Activated naive CD4-positive, alpha-beta T cell treated with anti-CD3 and anti-CD28 coated beads, Interleukin-2, amount 50 U/mL, for 24 hours (primary cell): ENCODE data around the gene FAM193A.
"Not testable (repeated sequence)": the region's sequence is repeated elsewhere in the genome, so short reads cannot be mapped to it uniquely, and the experiment has no call there.

ENCODE experiments used
- H3K27ac Mint-ChIP-seq: one replicate; pipeline ENCODE4 v1.8.0; 2021; ENCODE audit warnings: mild to moderate bottlenecking, mixed read lengths
- H3K27me3 Mint-ChIP-seq: one replicate; pipeline ENCODE4 v1.8.0; 2021; ENCODE audit warnings: mixed read lengths
- H3K36me3 Mint-ChIP-seq: one replicate; pipeline ENCODE4 v1.8.0; 2021; ENCODE audit warnings: mixed read lengths
- H3K4me1 Mint-ChIP-seq: one replicate; pipeline ENCODE4 v1.8.0; 2021; ENCODE audit warnings: mixed read lengths
- H3K4me3 Mint-ChIP-seq: one replicate; pipeline ENCODE4 v1.8.0; 2021; ENCODE audit warnings: mild to moderate bottlenecking, mixed read lengths
- H3K9me3 Mint-ChIP-seq: one replicate; pipeline ENCODE4 v1.8.0; 2021; ENCODE audit warnings: mixed read lengths

The FAM193A gene

DNA sequence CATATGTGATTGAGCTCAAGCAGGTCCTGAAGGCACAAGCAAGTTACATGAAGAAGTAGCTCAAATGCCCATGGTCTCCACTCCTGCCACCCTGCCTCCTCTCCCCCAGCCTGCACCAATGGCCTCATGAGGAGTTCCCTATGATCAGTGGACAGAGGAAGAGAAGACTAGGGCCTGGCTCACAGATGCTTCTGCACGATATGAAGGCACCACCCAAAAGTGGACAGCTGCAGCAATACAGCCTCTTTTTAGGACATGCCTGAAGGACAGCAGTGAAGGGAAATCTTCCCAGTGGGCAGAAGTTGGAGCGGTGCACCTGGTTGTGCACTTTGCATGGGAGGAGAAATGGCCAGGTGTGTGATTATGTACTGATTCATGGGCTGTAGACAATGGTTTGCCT lies 201.8 kb downstream of the FAM193A start:
- Mint-ChIP-seq H3K27ac (peak overlapping the region; percentile 7), H3K36me3 (peaks cover 12% of the 10 kb centered on the region)
- not testable (repeated sequence) for H3K4me3 Mint-ChIP-seq, H3K27me3 Mint-ChIP-seq, H3K4me1 Mint-ChIP-seq, H3K9me3 Mint-ChIP-seq

DNA sequence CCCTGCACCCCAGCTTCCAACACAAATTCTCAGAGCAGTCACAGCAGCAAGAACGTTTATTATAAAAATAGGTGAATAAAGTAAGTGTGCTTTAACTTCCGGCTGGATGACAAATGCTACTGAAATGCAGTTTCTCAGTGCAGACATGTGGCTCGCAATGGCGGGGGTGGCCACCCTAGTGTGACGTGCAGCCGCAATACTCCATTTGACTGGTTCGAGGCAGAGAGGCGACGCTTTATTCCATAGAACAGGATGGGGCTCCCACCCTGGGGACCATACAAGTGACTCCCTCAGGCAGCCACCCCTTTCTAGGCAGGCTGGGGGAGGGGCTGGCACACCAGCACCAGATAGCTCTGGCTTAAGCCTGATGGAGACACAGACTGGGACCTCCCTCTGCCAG lies 205.2 kb downstream of the FAM193A start:
- Mint-ChIP-seq H3K9me3 (no peaks in the 10 kb centered on the region), H3K4me1 (peaks cover 23% of the 10 kb centered on the region), H3K27me3 (no peaks in the 10 kb centered on the region), H3K4me3 (no peak overlapping the region), H3K27ac (peak overlapping the region; percentile 47), H3K36me3 (peaks cover 15% of the 10 kb centered on the region)

DNA sequence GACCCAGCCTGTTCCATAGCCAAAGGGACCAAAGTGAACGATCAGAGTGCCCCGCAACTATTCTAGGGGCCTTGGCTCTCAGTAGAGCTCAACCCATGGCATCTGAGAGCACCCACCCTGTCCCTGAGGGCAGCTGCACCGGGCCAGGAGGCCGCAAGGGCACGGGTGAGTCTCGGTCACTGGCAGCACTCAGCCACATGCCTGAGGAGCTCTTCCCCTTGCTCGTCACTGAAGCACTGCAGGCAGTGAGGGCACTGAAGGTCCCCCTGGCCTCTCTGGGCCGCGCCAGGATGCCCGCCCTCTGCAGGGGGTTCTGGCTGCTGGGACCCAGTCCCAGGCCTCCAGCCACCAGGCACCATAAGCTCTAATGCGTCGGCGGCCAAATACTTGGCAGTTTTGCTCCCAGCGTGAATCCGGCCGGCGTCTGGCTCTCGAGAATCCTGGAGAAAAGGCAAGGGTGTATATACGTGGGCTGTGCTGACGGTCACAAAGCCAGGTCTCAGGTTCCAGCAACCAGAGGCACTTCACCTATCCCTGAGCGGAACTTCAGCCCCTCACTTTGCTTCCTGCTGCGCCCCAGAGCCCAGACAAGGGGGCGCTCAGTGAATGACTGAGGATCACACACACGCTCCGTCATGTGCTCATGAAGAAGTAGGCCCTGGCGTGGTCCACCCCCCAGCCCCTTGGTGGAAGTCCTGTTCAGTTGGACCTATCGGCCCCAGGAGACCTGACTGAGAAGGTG lies 205.8 kb downstream of the FAM193A start:
- H3K4me1 Mint-ChIP-seq, result peaks cover 29% of the 10 kb centered on the region
- H3K9me3 Mint-ChIP-seq, result no peaks in the 10 kb centered on the region
- H3K36me3 Mint-ChIP-seq, result peaks cover 16% of the 10 kb centered on the region
- no peak overlapping the region for H3K4me3 Mint-ChIP-seq
- no peak overlapping the region for H3K27ac Mint-ChIP-seq
- H3K27me3 Mint-ChIP-seq, result no peaks in the 10 kb centered on the region

DNA sequence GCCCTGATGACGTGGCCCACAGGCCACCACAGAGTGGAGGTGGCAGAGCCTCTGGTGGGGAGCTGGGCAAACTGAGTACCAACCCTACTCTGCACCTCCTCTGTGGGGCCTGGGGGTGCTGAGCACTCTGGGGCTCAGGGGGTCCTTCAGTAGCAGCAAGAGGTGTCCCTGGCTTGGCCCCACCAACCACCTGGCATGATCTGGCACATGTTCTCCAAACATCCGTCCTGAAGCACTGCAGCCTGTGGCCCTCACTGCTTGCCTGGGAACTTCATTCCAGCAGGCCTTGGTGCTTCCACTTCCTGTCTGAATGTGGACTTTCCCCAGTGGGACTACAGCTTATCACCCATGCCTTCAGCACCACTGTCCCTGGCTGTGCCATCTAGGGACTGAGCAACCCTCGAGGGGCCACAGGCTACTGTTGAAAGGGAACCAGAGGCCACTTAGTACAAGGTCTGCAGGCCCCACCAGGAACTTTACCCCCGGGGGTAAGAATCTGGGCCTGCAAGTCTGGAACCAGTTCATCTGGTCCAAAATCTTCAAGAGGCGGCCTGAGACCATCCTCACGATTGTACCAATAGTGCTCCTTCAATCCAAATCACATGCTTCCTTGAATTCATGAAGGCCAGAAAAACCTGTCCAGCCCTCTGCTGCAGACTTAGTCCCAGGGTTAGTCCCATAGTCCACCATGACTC lies 206.5 kb downstream of the FAM193A start:
- H3K27ac Mint-ChIP-seq, result peak overlapping the region; percentile 76
- H3K4me3 Mint-ChIP-seq, result no peak overlapping the region
- H3K9me3 Mint-ChIP-seq, result no peaks in the 10 kb centered on the region
- H3K4me1 Mint-ChIP-seq, result peaks cover 36% of the 10 kb centered on the region
- no peaks in the 10 kb centered on the region for H3K27me3 Mint-ChIP-seq
- H3K36me3 Mint-ChIP-seq, result peaks cover 21% of the 10 kb centered on the region

DNA sequence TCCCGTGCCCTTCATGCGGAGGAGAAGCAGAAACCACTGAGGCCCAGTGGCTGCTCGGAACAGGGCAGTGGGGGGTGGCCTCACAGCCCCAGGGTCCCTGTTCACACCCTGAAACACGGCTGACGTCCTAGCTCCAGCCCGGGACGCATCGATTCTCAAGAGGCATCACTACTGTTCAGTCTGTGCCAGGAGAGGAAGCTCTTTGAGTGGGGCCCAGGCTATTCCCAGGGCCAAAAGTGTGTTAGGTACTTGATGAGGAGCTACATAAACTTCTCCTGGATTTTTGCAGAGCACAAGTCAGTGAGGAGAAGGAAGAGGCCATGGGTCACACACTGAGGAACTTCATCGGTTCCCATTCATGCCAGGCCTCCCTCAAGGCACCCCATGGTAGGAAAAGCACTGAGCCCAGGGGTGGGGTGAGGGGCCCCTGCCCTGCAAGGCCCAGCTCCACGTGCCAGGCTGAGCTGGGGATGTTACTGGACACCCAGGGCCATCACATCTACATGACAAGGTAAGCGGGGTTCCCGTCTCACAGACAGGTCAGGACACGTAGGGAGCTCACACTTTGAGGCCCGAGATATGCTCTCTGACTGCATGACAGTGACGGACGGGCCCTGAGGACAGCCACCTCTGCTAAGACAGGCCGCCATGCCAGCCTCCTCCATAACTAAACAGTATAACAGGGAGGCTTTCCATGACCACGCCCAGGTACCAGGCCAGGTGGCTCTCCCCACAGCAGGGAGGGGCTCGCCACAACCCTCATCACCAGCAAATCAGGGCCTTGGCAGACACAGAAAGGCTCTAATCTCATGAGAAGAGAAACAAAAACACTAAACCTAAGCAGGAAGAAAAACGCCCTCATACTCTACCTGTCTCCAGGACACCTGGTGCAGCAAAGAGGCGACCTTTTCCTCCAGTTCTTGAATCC lies 207.3 kb downstream of the FAM193A start:
- Mint-ChIP-seq H3K4me1 (peaks cover 36% of the 10 kb centered on the region), H3K36me3 (peaks cover 21% of the 10 kb centered on the region), H3K4me3 (peak overlapping the region; percentile 19)

DNA sequence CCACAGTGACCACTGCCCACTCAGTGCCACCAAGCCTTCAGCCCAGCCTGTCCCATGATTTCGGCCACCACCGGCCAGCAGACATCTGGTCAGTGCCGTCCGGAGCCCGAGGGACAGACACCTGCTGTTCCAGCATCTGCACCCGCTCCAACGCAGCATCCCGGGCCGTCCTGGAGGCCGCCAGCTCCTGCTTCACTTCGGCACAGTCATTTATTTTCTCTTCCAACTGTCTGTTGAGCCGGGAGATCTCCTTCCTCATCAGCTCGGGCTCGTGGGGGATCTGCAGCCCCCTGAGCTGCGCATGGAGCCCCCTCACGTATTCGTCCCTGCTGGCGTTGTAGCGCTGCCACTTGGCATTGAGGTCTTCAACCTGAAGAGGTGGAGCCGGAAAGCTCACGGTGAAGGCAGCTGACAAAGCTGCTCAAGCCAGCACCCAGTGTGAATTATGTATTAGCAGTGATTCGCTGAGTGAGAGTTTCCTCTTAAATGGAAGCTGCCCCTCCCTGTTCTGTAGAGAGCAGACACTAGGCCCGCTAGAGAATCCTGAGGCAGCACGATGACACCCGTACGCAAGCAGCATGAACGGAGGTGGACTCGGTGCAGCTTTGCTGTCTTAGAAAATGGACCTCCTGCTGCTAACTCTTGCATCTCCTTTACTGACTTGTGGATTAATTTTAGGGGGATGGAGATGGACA lies 208.3 kb downstream of the FAM193A start:
- peaks cover 45% of the 10 kb centered on the region for H3K4me1 Mint-ChIP-seq

More for the DNA sequence above, 207.3 kb downstream of the FAM193A start:
- Mint-ChIP-seq H3K27ac (peak overlapping the region; percentile 76), H3K9me3 (no peaks in the 10 kb centered on the region), H3K27me3 (no peaks in the 10 kb centered on the region)

DNA sequence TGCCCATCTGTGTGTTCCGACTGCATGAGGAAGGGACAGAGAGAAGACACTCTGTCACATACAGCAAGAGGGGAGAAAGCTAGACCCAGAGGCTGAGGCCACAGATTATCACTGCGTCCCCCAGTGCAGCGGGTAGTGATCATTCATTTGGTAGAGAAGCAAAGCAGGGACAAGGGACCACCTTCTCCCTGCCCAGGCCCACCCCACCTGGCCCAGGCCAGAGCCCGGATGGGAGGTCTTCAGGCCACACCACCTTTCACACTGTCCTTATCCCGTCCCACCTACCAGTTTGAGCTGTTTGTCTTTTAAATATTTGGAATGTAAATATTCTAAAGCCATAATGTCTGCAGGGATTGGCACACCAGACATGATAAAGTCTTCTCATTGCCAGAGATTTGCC lies 209.1 kb downstream of the FAM193A start:
- Mint-ChIP-seq H3K9me3 (no peaks in the 10 kb centered on the region), H3K27me3 (no peaks in the 10 kb centered on the region), H3K36me3 (peaks cover 21% of the 10 kb centered on the region), H3K27ac (peak overlapping the region; percentile 88), H3K4me3 (peak overlapping the region; percentile 78), H3K4me1 (peaks cover 45% of the 10 kb centered on the region)

More for the DNA sequence above, 208.3 kb downstream of the FAM193A start:
- Mint-ChIP-seq H3K27me3 (no peaks in the 10 kb centered on the region), H3K4me3 (peak overlapping the region; percentile 78), H3K9me3 (no peaks in the 10 kb centered on the region), H3K27ac (peak overlapping the region; percentile 88), H3K36me3 (peaks cover 21% of the 10 kb centered on the region)

DNA sequence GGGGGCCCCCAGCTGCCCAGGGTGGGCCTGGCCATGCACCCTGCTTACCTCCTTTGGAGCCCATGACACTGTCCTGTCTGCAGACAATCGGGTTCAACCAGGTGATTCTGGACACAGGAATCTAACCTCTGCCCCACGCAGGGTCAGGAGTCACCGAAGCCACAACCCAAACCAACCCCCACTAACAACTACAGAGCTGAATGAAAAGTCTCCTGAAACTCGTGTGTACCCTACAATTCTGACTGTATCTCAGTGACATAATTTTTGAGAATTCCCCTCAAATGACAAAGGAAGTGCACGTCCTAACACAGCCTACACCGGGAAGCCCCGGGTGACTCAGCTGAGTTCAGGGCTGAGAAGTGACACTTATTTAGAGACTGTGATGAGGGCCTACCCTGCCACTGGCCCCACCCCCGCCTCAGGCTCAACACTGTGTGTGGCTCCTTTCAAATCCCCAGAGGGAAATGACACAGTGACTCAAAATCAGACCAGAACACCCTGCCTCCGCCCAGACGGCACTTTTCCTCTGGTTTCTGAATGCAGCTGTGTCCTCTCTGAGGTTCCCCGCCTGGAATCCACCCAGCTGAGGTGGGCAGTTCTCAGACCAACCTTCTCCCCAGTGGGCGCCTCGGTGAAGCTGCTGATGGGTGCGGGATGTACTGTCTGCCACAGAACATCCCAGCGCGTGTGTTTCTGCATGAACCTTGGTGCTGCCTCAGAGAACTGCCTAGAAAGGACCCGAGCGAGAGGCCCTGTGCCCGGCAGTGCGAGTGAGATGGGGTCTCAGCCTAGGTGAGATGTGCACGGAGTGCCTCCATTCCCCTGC lies 209.7 kb downstream of the FAM193A start:
- H3K9me3 Mint-ChIP-seq, result no peaks in the 10 kb centered on the region
- no peaks in the 10 kb centered on the region for H3K27me3 Mint-ChIP-seq
- peaks cover 21% of the 10 kb centered on the region for H3K36me3 Mint-ChIP-seq
- peak overlapping the region; percentile 78 for H3K4me3 Mint-ChIP-seq
- peaks cover 45% of the 10 kb centered on the region for H3K4me1 Mint-ChIP-seq
- peak overlapping the region; percentile 88 for H3K27ac Mint-ChIP-seq

DNA sequence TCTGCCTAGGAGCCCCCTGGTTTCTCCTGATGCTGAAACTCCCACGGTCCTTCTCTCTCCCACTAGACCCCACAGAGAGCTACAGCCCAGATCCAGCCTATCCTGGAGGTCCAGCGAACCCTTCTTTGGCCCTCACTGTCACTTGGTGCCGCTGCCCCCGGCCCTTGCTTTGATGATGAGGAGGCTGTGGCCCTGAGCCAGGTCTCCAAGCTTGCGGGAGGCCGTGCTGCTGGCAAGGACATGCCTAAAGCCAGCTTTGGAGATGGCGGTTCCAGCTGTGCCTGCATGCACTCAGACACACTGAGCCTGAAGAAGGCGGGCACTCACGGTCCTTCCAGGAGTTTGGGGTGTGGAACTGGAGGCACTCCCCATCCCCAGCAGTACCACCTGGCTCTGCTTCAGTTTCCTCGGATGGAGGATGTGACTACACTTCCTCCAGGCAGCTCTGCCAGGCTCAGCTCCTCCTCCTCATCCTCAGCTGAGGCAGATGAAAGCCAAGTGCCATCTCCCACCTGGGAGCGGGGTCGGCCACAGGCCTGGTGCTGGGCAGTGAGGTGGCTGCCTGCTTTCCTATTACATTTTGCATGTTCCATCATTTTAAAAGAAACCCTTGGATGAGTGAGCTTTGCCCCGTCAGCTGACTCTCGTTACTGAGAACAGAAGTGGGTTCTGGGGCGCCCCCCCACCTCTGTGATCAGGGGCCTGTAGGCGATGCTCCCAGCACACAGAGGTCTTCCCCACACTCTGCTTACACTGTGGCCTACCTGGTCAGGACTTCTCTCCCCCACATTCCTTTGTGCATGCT lies 210.6 kb downstream of the FAM193A start:
- H3K4me3 Mint-ChIP-seq, result peak overlapping the region; percentile 89
- peak overlapping the region; percentile 88 for H3K27ac Mint-ChIP-seq
- peaks cover 48% of the 10 kb centered on the region for H3K4me1 Mint-ChIP-seq
- H3K9me3 Mint-ChIP-seq, result no peaks in the 10 kb centered on the region
- no peaks in the 10 kb centered on the region for H3K27me3 Mint-ChIP-seq
- H3K36me3 Mint-ChIP-seq, result peaks cover 21% of the 10 kb centered on the region

DNA sequence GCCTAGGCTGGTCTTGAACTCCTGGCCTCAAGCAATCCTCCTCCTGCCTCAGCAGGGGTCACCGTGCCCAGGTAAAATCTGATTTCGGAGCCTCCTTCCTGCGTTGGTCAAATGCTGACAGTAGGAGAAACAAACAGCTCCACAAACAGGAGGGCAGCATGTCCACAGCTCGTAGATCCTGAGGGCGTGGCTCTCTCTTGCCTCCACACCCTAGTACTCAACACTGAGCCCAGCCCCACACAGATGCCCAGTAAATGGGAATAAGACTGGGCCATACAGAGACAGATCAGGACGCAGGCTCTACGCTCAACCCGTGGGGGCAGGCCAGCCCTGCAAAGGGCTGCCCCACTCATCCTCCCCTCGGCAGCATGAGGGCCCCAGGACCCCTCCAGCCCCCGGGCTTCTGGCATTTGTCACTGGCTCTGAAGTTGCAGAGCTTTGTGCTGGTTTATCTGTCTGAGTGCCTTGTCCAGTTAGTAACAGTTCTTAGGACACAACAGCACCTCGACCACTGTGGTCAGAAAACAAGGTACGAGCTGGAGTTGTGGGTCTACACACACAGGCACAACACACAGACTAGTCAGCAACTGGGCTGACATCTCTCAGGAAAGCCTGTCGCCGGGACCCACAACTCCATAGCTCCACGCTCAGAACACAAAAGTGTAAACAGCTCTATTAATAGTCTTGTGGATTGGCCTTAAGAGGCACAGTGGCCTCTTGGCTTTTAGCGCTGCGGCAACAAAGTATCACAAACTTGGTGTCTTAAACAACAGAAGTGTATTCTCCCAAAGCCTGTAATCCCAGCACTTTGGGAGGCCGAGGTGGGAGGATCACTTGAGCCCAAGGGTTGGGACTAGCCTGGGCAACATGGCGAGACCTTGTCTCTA lies 214.5 kb downstream of the FAM193A start:
- no peaks in the 10 kb centered on the region for H3K9me3 Mint-ChIP-seq
- H3K4me3 Mint-ChIP-seq, result no peak overlapping the region
- no peak overlapping the region for H3K27ac Mint-ChIP-seq
- no peaks in the 10 kb centered on the region for H3K27me3 Mint-ChIP-seq
- peaks cover 10% of the 10 kb centered on the region for H3K36me3 Mint-ChIP-seq
- H3K4me1 Mint-ChIP-seq, result peaks cover 53% of the 10 kb centered on the region

DNA sequence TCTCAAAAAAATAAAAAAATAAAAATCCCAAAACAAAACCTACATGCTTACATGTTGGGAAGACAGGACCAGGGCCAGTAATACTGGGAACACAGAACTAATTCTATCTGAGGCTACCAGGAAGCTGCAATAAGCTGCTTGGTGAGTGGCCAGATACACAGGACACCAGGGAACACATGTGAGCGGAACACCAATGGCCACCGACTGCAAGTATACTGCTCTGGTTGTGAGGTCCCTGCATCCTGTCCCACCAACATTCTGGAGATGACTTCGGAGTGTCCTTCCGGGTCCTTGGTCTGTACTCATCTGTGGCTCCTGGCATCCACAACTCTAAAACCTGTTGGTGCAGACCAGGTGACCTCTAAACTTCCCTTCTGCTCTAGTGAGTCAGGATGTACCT lies 217.0 kb downstream of the FAM193A start:
- H3K4me1 Mint-ChIP-seq, result peaks cover 33% of the 10 kb centered on the region
- H3K27me3 Mint-ChIP-seq, result no peaks in the 10 kb centered on the region
- no peaks in the 10 kb centered on the region for H3K9me3 Mint-ChIP-seq
- H3K4me3 Mint-ChIP-seq, result peak overlapping the region; percentile 57
- H3K36me3 Mint-ChIP-seq, result no peaks in the 10 kb centered on the region
- H3K27ac Mint-ChIP-seq, result peak overlapping the region; percentile 68

DNA sequence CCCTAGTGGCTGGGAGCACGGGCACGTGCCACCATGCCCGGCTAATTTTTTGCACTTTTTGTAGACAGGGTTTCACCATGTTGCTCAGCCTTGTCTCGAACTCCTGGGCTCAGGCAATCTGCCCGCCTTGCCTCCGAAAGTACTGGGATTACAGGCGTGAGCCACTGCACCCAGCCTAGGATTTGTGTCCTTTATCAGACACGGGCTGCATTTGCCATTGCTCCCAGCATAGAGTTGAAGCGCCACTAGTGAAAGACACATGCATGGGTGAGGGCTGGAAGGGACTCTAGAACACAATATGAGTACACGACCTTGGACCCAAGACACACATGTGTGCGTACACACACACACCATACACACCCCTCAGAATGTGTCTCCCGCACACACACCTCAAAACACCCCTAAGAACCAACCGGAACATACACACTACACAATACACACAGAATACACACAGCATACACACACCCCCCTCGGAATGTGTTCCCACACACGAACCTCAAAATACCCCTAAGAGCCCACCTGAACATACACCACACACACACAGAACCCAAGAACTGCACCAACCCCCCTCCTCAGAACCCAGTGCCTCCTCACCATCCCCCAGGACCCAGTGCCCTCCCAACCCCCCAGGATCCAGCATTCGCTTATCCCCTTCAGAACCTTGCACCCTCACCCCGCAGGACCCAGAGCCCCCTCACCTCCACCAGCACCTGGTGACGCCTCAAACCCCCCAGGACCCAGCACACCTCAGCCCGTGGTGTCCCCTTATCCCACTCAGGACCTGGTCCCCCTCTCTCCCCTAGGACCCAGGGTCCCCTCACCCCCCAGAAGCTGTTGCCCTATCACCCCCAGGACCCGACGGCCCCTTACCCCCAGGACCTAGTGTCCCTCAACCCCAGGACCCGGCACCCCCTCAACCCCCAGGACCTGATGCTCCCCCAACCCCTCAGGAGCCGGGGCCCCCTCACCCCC lies 218.7 kb downstream of the FAM193A start:
- no peaks in the 10 kb centered on the region for H3K36me3 Mint-ChIP-seq
- peak overlapping the region; percentile 91 for H3K4me3 Mint-ChIP-seq
- peaks cover 25% of the 10 kb centered on the region for H3K4me1 Mint-ChIP-seq
- H3K27ac Mint-ChIP-seq, result peak overlapping the region; percentile 92
- no peaks in the 10 kb centered on the region for H3K27me3 Mint-ChIP-seq
- H3K9me3 Mint-ChIP-seq, result no peaks in the 10 kb centered on the region
